Right cardiac atrium (tissue), 5 donors: ENCODE results near the gene PARD6A. TPM values are rescaled to one million over a fixed set of nuclear protein-coding genes. Genes with fewer than 3 reads are reported as not detected.

ENCODE experiments used
- ATAC-seq, 2 donors: fragments of 200-7000 bp; cut with Tn5 transposase; one replicate each; pipeline versions ENCODE4 v1.8.0 to v1.9.1; 2020; ENCODE audit warnings: moderate library complexity in 2 of 2, mild to moderate bottlenecking in 1 of 2
- DNase-seq, 3 donors: peaks; one replicate each; pipeline ENCODE4 v3.0.0-alpha.2; 2020
- H3K27ac ChIP-seq: one replicate; pipeline ENCODE4 v1.5.1; 2013; ENCODE audit warnings: mild to moderate bottlenecking, low read length, control low read depth, moderate library complexity
- H3K27me3 ChIP-seq: one replicate; pipeline ENCODE4 v1.6.1; 2013; ENCODE audit not compliant: control insufficient read depth, insufficient read depth
- H3K4me1 ChIP-seq: one replicate; pipeline ENCODE4 v1.6.1; 2013; ENCODE audit warnings: low read length; ENCODE audit not compliant: control insufficient read depth, insufficient read depth
- H3K4me3 ChIP-seq: one replicate; pipeline ENCODE4 v1.5.1; 2013; ENCODE audit warnings: low read length, control low read depth
- H3K9me3 ChIP-seq: one replicate; pipeline ENCODE4 v1.6.1; 2013; ENCODE audit warnings: low read length; ENCODE audit not compliant: control insufficient read depth
- WGBS: extraction: QIAGEN DNeasy Blood & Tissue Kit; methylation state at CpG from one replicate; pipeline ENCODE4 v1.1.7; 2013; 5-methylcytosine and 5-hydroxymethylcytosine counted together
- intact Hi-C, 4 donors: fragments of 100-400 bp; cut with DNase I; formaldehyde crosslinking; loops; one replicate each; pipeline versions ENCODE4 v1.11.0 to v1.14.0; 2022 to 2023
- long read RNA-seq, 4 donors: library from polyadenylated mRNA; unstranded; transcript quantifications; one replicate each; pipeline ENCODE4 v2.0.0, GENCODE V29; 2020 to 2021
- polyA plus RNA-seq: library from polyadenylated mRNA; stranded (reverse); fragments of 200-250 nt; gene quantifications from one replicate; pipeline ENCODE4 v1.2.3, GENCODE V29; 2013
- total RNA-seq, 4 donors: library from RNA; stranded (reverse); fragmentation: NEBNext Ultra II Directional; extraction: Animal tissue kit (Norgen Biotek cat#: 25700); gene quantifications; one replicate each; pipeline ENCODE4 v1.2.1, GENCODE V29; 2021
- donor health status: healthy with polysubstance abuse.
- donor health status: DM: no; HTN: yes; CAD: no.
- donor health status: DM: no; HTN: no; CAD: no.
- donor health status: DM: no; HTN: yes; CAD: no; lungs with severe emphysema.
- donor health status: DM: yes; HTN: yes; CAD: no.

Gene PARD6A
- total RNA-seq (1 to 10 TPM; 3.4 to 3.5 (median 3.5) TPM), polyA plus RNA-seq (3.1 TPM)
- long read RNA-seq, donor 1, transcript PARD6A-202 (3 exons, 1,260 nt) = major isoform, 8 of 11 reads
- long read RNA-seq, donor 1, partial matches to known transcripts = 0 of 11 reads
- long read RNA-seq, donor 1, other reads (novel, unspliced or antisense) = 0 of 11 reads
- long read RNA-seq, donor 2, transcript PARD6A-202 (3 exons, 1,260 nt) = major isoform, 11 of 13 reads
- long read RNA-seq, donor 2, partial matches to known transcripts = 0 of 13 reads
- long read RNA-seq, donor 2, other reads (novel, unspliced or antisense) = 0 of 13 reads
- long read RNA-seq, donor 3, partial matches to known transcripts = 0 of 3 reads
- long read RNA-seq, donor 3, other reads (novel, unspliced or antisense) = 0 of 3 reads
- long read RNA-seq, donor 4, partial matches to known transcripts = 0 of 4 reads
- long read RNA-seq, donor 4, other reads (novel, unspliced or antisense) = 0 of 4 reads

GRCh38 chr16:67660564-67661028 is at the start of gene PARD6A:
TSS of gene PARD6A (plus strand) at chr16:67660960. CDS start at chr16:67661039, 79 bp downstream.
- Histone ChIP-seq H3K4me1 (no peaks in the 10 kb centered on the region), H3K9me3 (no peaks in the 10 kb centered on the region), H3K27ac (peak within 1 kb of the TSS; percentile 50), H3K27me3 (no peaks in the 10 kb centered on the region), H3K4me3 (peak within 1 kb of the TSS; percentile 68)
- peak; percentile 97 to 98 (median 98) for DNase-seq
- intact Hi-C loops = loop anchor here (10.0 kb wide), 2 partner anchors 96 to 136 kb away; partner anchors contain the start of genes CTCF (in 3 of the 4) and RIPOR1 (in 1 of the 4)
- ATAC-seq = peak; percentile 91 to 93
- under 1% methylated on average over 48 of the region's 48 CpGs for WGBS

- intact Hi-C loops = no loop called here
- no peak for DNase-seq
Observed at GRCh38 chr16:67613808-67614207, 47.0 kb upstream of the PARD6A start.

GRCh38 chr16:67628216-67628615 is 32.5 kb upstream of the PARD6A start:
- no peaks in the 10 kb centered on the region for H3K27me3 ChIP-seq
- no peak overlapping the region for H3K27ac ChIP-seq
- DNase-seq (no peak), ATAC-seq (no peak)
- H3K4me1 ChIP-seq = no peaks in the 10 kb centered on the region
- WGBS = 87% methylated on average over 14 of the region's 14 CpGs
- intact Hi-C loops = no loop called here
- H3K4me3 ChIP-seq = no peak overlapping the region
- no peaks in the 10 kb centered on the region for H3K9me3 ChIP-seq

More at GRCh38 chr16:67613808-67614207, 47.0 kb upstream of the PARD6A start:
- no peaks in the 10 kb centered on the region for H3K27me3 ChIP-seq
- no peaks in the 10 kb centered on the region for H3K4me1 ChIP-seq
- no peak for ATAC-seq
- WGBS = 95% methylated on average over 10 of the region's 10 CpGs
- no peak overlapping the region for H3K4me3 ChIP-seq
- no peak overlapping the region for H3K27ac ChIP-seq
- H3K9me3 ChIP-seq = no peaks in the 10 kb centered on the region

GRCh38 chr16:67632415-67633172 is 28.2 kb upstream of the PARD6A start:
- intact Hi-C loops = no loop called here
- Histone ChIP-seq H3K27ac (no peak overlapping the region), H3K4me3 (no peak overlapping the region), H3K4me1 (no peaks in the 10 kb centered on the region), H3K9me3 (no peaks in the 10 kb centered on the region), H3K27me3 (no peaks in the 10 kb centered on the region)
- ATAC-seq (peak; percentile 53 to 64), DNase-seq (peak; percentile 52 to 82 (median 80))
- 55% methylated on average over 7 of the region's 7 CpGs for WGBS

GRCh38 chr16:67636713-67637112 is 24.0 kb upstream of the PARD6A start:
- intact Hi-C loops = no loop called here
- ATAC-seq = no peak
- Histone ChIP-seq H3K9me3 (no peaks in the 10 kb centered on the region), H3K4me3 (no peak overlapping the region), H3K27me3 (no peaks in the 10 kb centered on the region), H3K4me1 (no peaks in the 10 kb centered on the region), H3K27ac (no peak overlapping the region)
- DNase-seq = no peak
- 89% methylated on average over 8 of the region's 8 CpGs for WGBS

- Histone ChIP-seq H3K4me3 (no peak overlapping the region), H3K4me1 (no peaks in the 10 kb centered on the region), H3K27ac (no peak overlapping the region), H3K27me3 (no peaks in the 10 kb centered on the region), H3K9me3 (no peaks in the 10 kb centered on the region)
- ATAC-seq (no peak), DNase-seq (no peak)
- 88% methylated on average over 12 of the region's 12 CpGs for WGBS
- intact Hi-C loops = no loop called here
Observed at GRCh38 chr16:67637625-67638024, 23.1 kb upstream of the PARD6A start.

GRCh38 chr16:67641779-67642708 is 18.7 kb upstream of the PARD6A start:
- WGBS = 42% methylated on average over 10 of the region's 10 CpGs
- Histone ChIP-seq H3K27me3 (no peaks in the 10 kb centered on the region), H3K4me1 (no peaks in the 10 kb centered on the region), H3K27ac (no peak overlapping the region), H3K9me3 (no peaks in the 10 kb centered on the region), H3K4me3 (no peak overlapping the region)
- DNase-seq (peak; percentile 72 to 89 (median 85)), ATAC-seq (peak; percentile 69 to 84)
- intact Hi-C loops = loop anchor here in 1 of 4 donors (10.0 kb wide), 1 partner anchor 77 kb away; the partner anchor contains the start of gene CTCF

- no peak overlapping the region for H3K4me3 ChIP-seq
- intact Hi-C loops = loop anchor here in 2 of 4 donors (2.0 to 10.0 kb wide), 2 partner anchors 79 to 123 kb away; partner anchors contain the start of gene CTCF (in 1 of the 2)
- DNase-seq (no peak), ATAC-seq (no peak)
- H3K27ac ChIP-seq = no peak overlapping the region
- no peaks in the 10 kb centered on the region for H3K4me1 ChIP-seq
- H3K9me3 ChIP-seq = no peaks in the 10 kb centered on the region
- 89% methylated on average over 9 of the region's 9 CpGs for WGBS
- no peaks in the 10 kb centered on the region for H3K27me3 ChIP-seq
Observed at GRCh38 chr16:67644038-67644437, 16.7 kb upstream of the PARD6A start.

- Histone ChIP-seq H3K4me3 (no peak overlapping the region), H3K27me3 (no peaks in the 10 kb centered on the region), H3K9me3 (no peaks in the 10 kb centered on the region), H3K27ac (no peak overlapping the region), H3K4me1 (no peaks in the 10 kb centered on the region)
- intact Hi-C loops = loop anchor here in 2 of 4 donors (2.0 to 10.0 kb wide), 2 partner anchors 81 to 125 kb away; partner anchors contain the start of gene CTCF (in 1 of the 2)
- peak in 2 of 3 donors; percentile 47 to 58 for DNase-seq
- ATAC-seq = no peak
- WGBS = 80% methylated on average over 15 of the region's 15 CpGs
Observed at GRCh38 chr16:67645397-67646121, 15.2 kb upstream of the PARD6A start.
